ENCODE results near the gene TNRC6C.

- TF ChIP-seq CTCF (IDR thresholded peaks at IDR 0.05; ENCODE audit: borderline replicate concordance, extremely low read depth, low read length, poor library complexity, severe bottlenecking): no peak
- TF ChIP-seq EZH2 (IDR thresholded peaks at IDR 0.05; ENCODE audit: borderline replicate concordance, low read depth, low read length, severe bottlenecking): no peak
These were observed 157.9 kb downstream of the TNRC6C start for GRCh38 chr17:78116411-78116810.
